D721Med (cell line): Measurements from ENCODE around the gene GRM5.
"Not testable (repeated sequence)": the region's sequence is repeated elsewhere in the genome, so short reads cannot be mapped to it uniquely, and the experiment has no call there.

Source experiments
- DNase-seq: peaks from one replicate; pipeline ENCODE4 v3.0.0; 2011; ENCODE audit warnings: low spot score; ENCODE audit not compliant: insufficient read length
- FAIRE-seq: peaks from 2 replicates; lab custom pipeline; 2011; peaks lifted over from hg19 to GRCh38; lab: Jason Lieb, UNC
- TF ChIP-seq, protein P1 (sequence below): IDR thresholded peaks from 2 replicates; pipeline ENCODE4 v1.5.1; 2012; ENCODE audit warnings: mild to moderate bottlenecking, control low read depth; ENCODE audit not compliant: insufficient read depth; ENCODE audit errors: missing control alignments

Gene GRM5

GRCh38 chr11:88478136-88478815, 587.5 kb downstream of the GRM5 start:
- no peak for DNase-seq
- TF ChIP-seq, protein P1, sequence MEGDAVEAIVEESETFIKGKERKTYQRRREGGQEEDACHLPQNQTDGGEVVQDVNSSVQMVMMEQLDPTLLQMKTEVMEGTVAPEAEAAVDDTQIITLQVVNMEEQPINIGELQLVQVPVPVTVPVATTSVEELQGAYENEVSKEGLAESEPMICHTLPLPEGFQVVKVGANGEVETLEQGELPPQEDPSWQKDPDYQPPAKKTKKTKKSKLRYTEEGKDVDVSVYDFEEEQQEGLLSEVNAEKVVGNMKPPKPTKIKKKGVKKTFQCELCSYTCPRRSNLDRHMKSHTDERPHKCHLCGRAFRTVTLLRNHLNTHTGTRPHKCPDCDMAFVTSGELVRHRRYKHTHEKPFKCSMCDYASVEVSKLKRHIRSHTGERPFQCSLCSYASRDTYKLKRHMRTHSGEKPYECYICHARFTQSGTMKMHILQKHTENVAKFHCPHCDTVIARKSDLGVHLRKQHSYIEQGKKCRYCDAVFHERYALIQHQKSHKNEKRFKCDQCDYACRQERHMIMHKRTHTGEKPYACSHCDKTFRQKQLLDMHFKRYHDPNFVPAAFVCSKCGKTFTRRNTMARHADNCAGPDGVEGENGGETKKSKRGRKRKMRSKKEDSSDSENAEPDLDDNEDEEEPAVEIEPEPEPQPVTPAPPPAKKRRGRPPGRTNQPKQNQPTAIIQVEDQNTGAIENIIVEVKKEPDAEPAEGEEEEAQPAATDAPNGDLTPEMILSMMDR, result no peak
- FAIRE-seq, result no peak

DNA sequence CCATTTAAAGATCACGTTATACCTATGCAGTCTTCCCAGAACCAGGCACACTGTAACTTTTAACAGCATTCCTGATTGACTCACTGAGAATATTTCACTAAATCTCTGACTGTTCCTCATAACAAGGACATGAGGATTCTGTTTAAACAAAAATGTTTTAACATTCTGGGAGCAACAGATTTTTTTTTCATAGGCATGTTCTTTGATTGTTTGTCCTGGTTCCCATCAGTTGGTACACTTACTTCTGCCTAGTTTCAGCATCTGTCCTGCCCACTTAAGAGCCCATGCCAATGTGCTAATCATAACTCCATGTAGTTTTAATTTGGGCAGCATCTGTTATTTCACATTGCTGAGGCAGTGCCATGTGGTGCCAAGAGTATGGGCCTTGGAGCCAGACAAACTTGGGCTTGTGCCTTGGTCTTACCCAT, 589.8 kb downstream of the GRM5 start:
- TF ChIP-seq, protein P1, result no peak
- no peak for FAIRE-seq
- DNase-seq, result no peak

- FAIRE-seq, result no peak
- no peak for DNase-seq
- TF ChIP-seq, protein P1, result no peak
Measured at GRCh38 chr11:88474655-88475054, 591.1 kb downstream of the GRM5 start.

- no peak for FAIRE-seq
- TF ChIP-seq, protein P1, result no peak
- no peak for DNase-seq
Measured at GRCh38 chr11:88469561-88470225, 596.1 kb downstream of the GRM5 start.

GRCh38 chr11:88464528-88464927, 601.3 kb downstream of the GRM5 start:
- DNase-seq (no peak), FAIRE-seq (no peak)
- TF ChIP-seq, protein P1, result no peak

DNA sequence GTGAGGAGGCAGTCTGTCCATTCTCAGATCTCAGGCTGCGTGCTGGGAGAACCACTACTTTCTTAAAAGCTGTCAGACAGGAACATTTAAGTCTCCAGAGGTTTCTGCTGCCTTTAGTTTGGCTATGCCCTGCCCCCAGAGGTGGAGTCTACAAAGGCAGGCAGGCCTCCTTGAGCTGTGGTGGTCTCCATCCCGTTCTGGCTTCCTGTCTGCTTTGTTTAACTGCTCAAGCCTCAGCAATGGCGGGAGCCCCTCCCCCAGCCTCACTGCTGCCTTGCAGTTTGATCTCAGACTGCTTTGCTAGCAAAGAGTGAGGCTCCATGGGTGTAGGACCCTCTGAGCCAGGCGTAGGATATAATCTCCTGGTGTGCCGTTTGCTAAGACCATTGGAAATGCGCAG, 602.5 kb downstream of the GRM5 start:
- not testable (repeated sequence) for FAIRE-seq, DNase-seq

DNA sequence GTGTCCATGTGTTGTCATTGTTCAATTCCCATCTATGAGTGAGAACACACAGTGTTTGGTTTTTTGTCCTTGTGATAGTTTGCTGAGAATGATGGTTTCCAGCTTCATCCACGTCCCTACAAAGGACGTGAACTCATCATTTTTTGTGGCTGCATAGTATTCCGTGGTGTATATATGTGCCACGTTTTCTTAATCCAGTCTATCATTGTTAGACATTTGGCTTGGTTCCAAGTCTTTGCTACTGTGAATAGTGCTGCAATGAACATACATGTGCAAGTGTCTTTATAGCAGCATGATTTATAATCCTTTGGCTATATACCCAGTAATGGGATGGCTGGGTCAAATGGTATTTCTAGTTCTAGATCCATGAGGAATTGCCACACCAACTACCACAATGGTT, 607.7 kb downstream of the GRM5 start:
- not testable (repeated sequence) for FAIRE-seq

GRCh38 chr11:88455974-88456373, 609.8 kb downstream of the GRM5 start:
- DNase-seq, result no peak
- TF ChIP-seq, protein P1, result no peak
- no peak for FAIRE-seq

More for the DNA sequence above, 607.7 kb downstream of the GRM5 start:
- DNase-seq, result not testable (repeated sequence)
